GM19452 (cell line): ENCODE data around the gene ITGA5.

Source experiments
- ATAC-seq: cut with Tn5 transposase; IDR thresholded peaks from one replicate; pipeline ENCODE4 v1.9.1; 2021; ENCODE audit not compliant: unreplicated experiment

The ITGA5 gene

GRCh38 chr12:54373649-54374561 is 45.2 kb downstream of the ITGA5 start:
- no peak for ATAC-seq

DNA sequence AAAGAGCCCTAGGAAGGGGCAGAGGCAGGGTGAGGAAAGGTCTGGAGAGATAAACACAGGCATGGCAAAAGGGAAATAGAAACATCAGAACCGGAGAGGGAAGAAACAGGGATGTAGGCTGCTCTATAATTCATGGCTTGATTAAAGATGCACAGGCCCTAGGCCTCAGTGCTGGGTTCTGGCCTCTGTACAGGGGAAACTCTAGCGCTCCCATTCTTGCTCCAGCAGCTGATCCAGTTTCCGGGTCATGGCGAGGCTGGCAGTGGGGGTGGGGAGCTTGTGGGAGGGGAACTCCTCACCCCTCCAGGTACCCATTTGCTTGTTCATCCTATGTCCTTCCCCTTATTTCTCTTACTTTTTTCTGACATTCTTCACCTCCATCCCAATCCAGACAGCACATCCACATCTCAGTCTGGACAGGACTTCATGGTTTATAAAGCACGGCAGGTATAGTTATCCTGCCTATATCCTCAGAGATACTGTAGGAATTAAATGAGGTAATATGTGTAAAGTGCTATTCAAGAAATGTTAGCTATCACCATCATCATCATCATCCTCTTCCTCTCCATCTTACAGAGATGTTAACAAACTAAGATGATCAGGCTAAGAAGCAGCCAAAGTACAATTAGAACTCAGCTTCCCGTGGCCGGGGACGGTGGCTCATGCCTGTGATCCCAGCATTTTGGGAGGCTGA is 46.8 kb downstream of the ITGA5 start:
- ATAC-seq: no peak

DNA sequence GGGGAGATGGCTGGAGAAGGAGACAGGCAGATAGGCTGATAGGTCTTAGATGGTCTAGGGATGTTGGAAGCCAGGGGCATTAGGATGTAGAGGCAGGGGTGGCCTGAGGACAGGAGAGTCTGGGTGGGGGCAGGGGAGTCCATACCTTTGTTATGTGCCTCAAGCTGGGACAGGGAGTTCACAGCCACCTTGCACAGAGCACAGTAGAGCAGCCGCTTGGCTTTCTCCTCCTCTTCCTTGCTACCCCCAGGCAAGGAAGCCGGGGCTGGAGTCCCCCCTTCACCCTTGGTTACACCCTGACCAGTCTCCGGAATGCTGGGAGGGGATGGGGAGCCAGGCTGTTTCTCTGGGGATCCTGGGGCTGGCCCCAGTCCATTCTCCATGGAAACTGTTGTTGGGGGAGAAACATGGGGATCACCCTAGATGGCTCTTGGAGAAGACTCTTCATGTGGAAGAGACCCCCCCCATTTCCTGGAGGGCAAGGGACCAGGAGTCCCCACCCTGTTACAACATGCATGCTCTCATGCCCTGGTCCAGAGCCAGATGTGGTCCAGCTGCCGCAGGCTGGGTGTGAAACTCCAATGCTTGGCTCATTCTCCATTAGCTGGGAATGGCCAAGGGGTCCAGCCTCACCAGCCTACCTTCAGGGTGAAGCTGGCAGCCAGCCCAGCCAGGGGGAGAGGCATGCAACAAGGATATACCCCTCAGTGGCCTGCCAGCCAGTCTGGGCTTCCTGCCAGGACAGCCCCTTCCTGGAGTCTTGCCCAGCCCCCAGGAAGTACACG is 47.5 kb downstream of the ITGA5 start:
- ATAC-seq: no peak

GRCh38 chr12:54370171-54370730 is 48.8 kb downstream of the ITGA5 start:
- no peak for ATAC-seq

DNA sequence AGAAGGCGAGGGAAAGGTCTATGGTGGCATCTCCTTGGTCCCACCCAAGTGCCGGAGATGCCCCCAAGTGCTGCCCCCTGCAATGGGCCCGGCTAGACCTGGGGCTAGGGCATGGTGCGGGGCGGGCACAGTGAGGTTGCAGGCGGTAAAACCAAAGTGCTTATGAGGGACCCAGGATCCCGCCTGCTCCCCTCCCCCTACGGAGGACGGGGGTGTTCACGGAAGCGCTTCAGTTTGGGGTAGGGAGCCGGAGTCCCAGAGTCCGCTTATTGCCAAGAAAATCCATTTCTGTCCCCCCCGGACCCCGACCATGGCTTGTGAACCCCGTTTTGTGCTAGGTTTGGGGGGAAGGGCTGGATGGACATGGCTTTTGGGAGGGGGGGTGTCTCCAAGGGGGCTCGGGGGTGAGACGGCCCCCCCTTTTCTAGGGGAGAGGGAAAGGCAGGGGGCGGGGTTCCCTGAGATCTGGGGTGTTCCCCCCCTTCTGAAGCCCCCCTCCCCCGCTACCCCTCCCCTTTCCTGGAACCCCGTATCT is 49.4 kb downstream of the ITGA5 start:
- no peak for ATAC-seq

DNA sequence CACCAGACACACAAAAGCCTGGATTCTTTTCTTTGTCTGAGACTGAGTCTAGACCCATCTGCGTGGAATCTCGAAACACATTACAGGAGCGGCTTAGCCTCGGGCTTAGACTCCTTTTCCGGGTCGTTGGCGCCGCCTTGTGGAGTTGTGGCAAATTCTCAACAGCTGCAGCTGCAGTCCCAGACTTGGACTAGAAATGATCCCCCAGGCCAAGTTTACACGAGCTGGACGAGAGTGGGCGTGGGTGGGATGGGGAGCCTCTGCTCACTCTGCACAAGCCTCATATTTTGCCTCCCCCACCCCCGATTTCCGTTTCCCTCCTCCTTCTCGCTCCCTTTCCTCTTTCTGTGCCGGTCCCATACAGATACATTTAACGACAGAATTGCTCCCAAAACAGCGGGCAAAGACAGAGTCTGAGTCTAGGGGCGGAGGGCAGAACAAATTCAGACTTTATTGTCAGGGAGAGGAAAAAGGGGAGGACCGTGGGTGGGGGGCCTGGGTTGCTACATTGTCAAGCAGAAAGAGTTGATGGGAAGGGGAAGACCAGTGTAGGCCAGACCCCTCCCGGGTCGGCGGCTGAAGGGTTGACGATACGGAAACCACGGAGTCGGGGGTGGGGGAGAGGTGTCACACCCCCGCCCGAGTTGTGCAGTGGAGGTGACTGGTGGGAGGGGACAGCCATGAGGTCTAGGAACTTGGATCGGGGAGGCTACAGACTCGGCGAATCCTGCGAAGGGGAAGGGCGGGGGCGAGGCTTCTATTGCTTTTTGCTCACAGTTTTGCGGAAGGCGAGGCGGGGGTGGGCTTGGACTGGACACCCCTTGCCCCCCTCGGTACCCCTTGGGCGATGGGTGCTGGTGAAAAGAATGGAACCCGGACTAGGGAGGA is 50.1 kb downstream of the ITGA5 start:
- ATAC-seq: peak; percentile 72

DNA sequence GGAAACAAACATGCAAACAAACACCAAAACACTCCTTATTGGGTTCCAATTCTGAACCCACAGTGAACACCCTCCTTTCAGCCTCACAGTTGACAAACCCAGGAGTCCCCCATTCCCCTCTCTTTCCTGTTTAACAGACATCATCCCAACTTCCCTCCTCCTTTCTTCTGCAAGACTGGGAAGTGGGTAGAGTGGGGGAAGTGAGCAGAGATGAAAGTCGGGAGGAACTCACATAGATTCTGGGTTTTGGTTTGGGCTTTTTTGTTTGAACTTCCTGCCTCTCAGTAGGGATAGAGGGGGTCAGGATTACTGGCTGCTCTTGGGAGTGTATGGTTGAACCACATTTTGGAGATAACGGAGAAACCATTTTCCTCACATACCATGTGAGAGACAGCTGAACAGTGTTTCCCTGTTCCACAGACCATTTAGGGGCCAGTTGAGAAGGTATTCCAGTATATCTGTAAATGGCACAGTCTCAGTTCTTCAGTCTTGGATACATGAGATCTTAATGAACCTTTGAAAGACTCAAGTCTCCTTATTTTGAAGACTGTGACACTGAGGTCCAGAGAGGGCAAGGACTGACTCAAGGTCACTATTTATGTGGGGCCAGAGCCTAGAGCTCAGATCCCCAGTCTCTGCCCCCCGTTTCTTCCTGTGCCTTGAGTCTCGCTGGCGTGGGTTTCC is 50.9 kb downstream of the ITGA5 start:
- peak; percentile 12 for ATAC-seq

- ATAC-seq: no peak
Measured at GRCh38 chr12:54364413-54364812, 54.7 kb downstream of the ITGA5 start, which contains the start of gene GPR84. Gene GPR84, minus strand, starts transcription at chr12:54364486. Its CDS starts 635 bp downstream, at chr12:54363851.

GRCh38 chr12:54363618-54364017 is 55.4 kb downstream of the ITGA5 start:
- no peak for ATAC-seq

DNA sequence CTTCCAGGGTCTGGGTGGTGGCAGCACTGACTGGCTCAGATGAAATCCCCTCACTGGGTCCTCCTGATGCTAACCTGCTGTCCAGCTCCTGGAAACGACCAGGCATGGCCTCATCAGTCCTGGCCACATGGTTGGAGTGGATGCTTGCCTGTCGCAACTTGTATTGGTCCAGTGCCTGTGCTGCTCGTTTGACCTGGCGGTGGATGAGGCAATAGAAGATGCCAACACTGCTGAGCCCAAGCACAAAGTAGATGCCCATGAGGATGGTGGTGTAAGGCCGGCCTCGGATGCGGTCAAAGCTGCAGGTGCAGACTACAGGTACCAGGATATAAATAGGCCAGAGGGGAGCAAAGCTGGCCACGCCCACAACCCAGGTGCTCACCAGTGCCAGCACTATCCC is 56.0 kb downstream of the ITGA5 start:
- no peak for ATAC-seq

DNA sequence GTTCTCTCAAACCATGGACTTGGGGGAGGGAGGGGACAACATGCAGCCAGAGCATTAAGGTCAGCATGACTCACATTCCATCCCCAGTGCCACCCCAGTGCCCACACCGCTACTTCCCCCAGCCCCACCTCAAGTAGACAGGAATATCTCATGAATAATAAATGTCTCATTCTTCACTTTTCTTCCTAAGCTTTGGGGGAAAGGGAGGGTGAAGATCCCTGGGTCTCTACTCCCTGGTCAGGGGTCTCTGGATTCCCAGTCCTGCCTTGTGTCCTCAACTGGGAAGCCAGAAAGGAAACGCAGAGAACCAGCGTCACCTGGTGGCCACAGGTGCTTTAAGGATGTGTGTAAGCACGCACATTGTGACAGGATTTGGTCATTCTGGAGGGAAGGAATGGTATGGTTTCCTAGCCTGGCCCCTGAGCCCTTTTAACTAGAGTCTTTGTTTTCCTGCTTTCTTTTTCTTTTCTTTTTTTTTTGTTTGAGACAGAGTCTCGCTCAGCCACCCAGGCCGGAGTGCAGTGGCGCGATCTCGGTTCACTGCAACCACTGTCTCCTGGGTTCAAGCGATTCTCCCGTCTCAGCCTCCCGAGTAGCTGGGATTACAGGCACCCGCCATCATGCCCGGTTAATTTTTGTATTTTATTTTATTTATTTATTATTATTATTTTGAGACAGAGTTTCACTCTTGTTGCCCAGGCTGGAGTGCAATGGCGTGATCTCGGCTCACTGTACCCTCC is 58.2 kb downstream of the ITGA5 start:
- ATAC-seq: no peak

GRCh38 chr12:54359762-54360351 is 59.2 kb downstream of the ITGA5 start:
- no peak for ATAC-seq

- peak; percentile 99 for ATAC-seq
Measured at GRCh38 chr12:54358945-54359761, 59.9 kb downstream of the ITGA5 start.

- ATAC-seq: no peak
Measured at GRCh38 chr12:54358191-54358944, 60.7 kb downstream of the ITGA5 start.

- no peak for ATAC-seq
Measured at GRCh38 chr12:54357506-54358190, 61.4 kb downstream of the ITGA5 start.

GRCh38 chr12:54356951-54357356 is 62.1 kb downstream of the ITGA5 start:
- no peak for ATAC-seq
